ENCODE measurements around the gene SERP2.

GRCh38 chr13:44386913-44387556, 13.4 kb downstream of the SERP2 start:
- no peak for TF ChIP-seq SUZ12 (IDR thresholded peaks at IDR 0.05; ENCODE audit: extremely low read depth, insufficient read depth, insufficient read length)
- no peak for TF ChIP-seq ZNF274 (IDR thresholded peaks at IDR 0.05; ENCODE audit: low read depth, low read length)
- TF ChIP-seq YY1 (IDR thresholded peaks at IDR 0.05; ENCODE audit: insufficient read depth, insufficient read length), result no peak

Data from NT2/D1 (cell line).